Measurements from ENCODE around the gene CCL28.
A peak's percentile ranks its signal among the peaks of the same experiment; 100 is the strongest.
"Not testable (repeated sequence)": the region's sequence is repeated elsewhere in the genome, so short reads cannot be mapped to it uniquely, and the experiment has no call there.

Gene CCL28

GRCh38 chr5:43409809-43410271 lies 2.4 kb downstream of the CCL28 start:
- no peak for DNase-seq

- not testable (repeated sequence) for DNase-seq
Observed at GRCh38 chr5:43402524-43403066, 9.6 kb downstream of the CCL28 start.

GRCh38 chr5:43401827-43402226 lies 10.4 kb downstream of the CCL28 start:
- no peak for DNase-seq

GRCh38 chr5:43400082-43400481 lies 12.1 kb downstream of the CCL28 start:
- no peak for DNase-seq

- no peak for DNase-seq
Observed at GRCh38 chr5:43396762-43397304, 15.4 kb downstream of the CCL28 start.

GRCh38 chr5:43390471-43390870 lies 21.7 kb downstream of the CCL28 start:
- DNase-seq = no peak

GRCh38 chr5:43389679-43390329 lies 22.4 kb downstream of the CCL28 start:
- peak; percentile 22 for DNase-seq

- no peak for DNase-seq
Observed at GRCh38 chr5:43386960-43387362, 25.2 kb downstream of the CCL28 start.

GRCh38 chr5:43376496-43377140 lies 35.6 kb downstream of the CCL28 start:
- DNase-seq = no peak

GRCh38 chr5:43371821-43372220 lies 40.4 kb downstream of the CCL28 start:
- no peak for DNase-seq

- DNase-seq = no peak
Observed at GRCh38 chr5:43370352-43370751, 41.8 kb downstream of the CCL28 start.

- DNase-seq = no peak
Observed at GRCh38 chr5:43369651-43370050, 42.5 kb downstream of the CCL28 start.

GRCh38 chr5:43367909-43368669 lies 44.1 kb downstream of the CCL28 start:
- no peak for DNase-seq

- no peak for DNase-seq
Observed at GRCh38 chr5:43367453-43367852, 44.7 kb downstream of the CCL28 start.

GRCh38 chr5:43366680-43367246 lies 45.4 kb downstream of the CCL28 start:
- DNase-seq = not testable (repeated sequence)

- not testable (repeated sequence) for DNase-seq
Observed at GRCh38 chr5:43365155-43365554, 47.0 kb downstream of the CCL28 start.

GRCh38 chr5:43363445-43364152 lies 48.6 kb downstream of the CCL28 start:
- DNase-seq = no peak

GRCh38 chr5:43362725-43363435 lies 49.3 kb downstream of the CCL28 start:
- DNase-seq = no peak

- no peak for DNase-seq
Observed at GRCh38 chr5:43358726-43359125, 53.5 kb downstream of the CCL28 start.

- no peak for DNase-seq
Observed at GRCh38 chr5:43358301-43358700, 53.9 kb downstream of the CCL28 start.

GRCh38 chr5:43357878-43358281 lies 54.3 kb downstream of the CCL28 start:
- DNase-seq = no peak

- no peak for DNase-seq
Observed at GRCh38 chr5:43357067-43357466, 55.1 kb downstream of the CCL28 start.
